Activated CD4-positive, alpha-beta T cell treated with anti-CD3 and anti-CD28 coated beads, Interleukin-2, Interleukin-4, amounts not matched to agents 100 ng/mL and 50 ng/mL, durations not matched to agents 16 hours and 8 hours (primary cell): Measurements from ENCODE around the gene SDHC.
"Not testable (repeated sequence)": the region's sequence is repeated elsewhere in the genome, so short reads cannot be mapped to it uniquely, and the experiment has no call there.

Experiments used
- DNase-seq: peaks from one replicate; pipeline ENCODE4 v3.0.0-alpha.2; 2020; ENCODE audit warnings: low spot score

Gene SDHC

GRCh38 chr1:161311595-161312181 is 2.5 kb upstream of the SDHC start:
- no peak for DNase-seq

- no peak for DNase-seq
These were observed 504 bp upstream of the SDHC start for GRCh38 chr1:161313554-161314200.

GRCh38 chr1:161315841-161316674 is 1.9 kb downstream of the SDHC start:
- not testable (repeated sequence) for DNase-seq

- no peak for DNase-seq
These were observed 9.8 kb downstream of the SDHC start for GRCh38 chr1:161324020-161324419.

- no peak for DNase-seq
These were observed 16.2 kb downstream of the SDHC start for GRCh38 chr1:161330346-161330745.

GRCh38 chr1:161333166-161333565 is 19.0 kb downstream of the SDHC start:
- DNase-seq, result no peak

GRCh38 chr1:161335796-161336195 is 21.6 kb downstream of the SDHC start:
- DNase-seq, result no peak

GRCh38 chr1:161342177-161342576 is 28.0 kb downstream of the SDHC start:
- DNase-seq, result no peak

GRCh38 chr1:161342821-161343220 is 28.6 kb downstream of the SDHC start:
- no peak for DNase-seq

- no peak for DNase-seq
These were observed 36.5 kb downstream of the SDHC start for GRCh38 chr1:161350671-161351070.

- DNase-seq, result peak; percentile 34
These were observed 37.3 kb downstream of the SDHC start for GRCh38 chr1:161351482-161351881.

GRCh38 chr1:161357073-161357472 is 42.9 kb downstream of the SDHC start:
- DNase-seq, result no peak

GRCh38 chr1:161359291-161359690 is 45.1 kb downstream of the SDHC start:
- no peak for DNase-seq

GRCh38 chr1:161364332-161364731 is 50.2 kb downstream of the SDHC start:
- DNase-seq, result no peak

- no peak for DNase-seq
These were observed 51.0 kb downstream of the SDHC start for GRCh38 chr1:161365207-161365606.

- peak; percentile 64 for DNase-seq
These were observed 53.7 kb downstream of the SDHC start, which contains the start of gene CFAP126 for GRCh38 chr1:161367684-161368400. TSS of gene CFAP126 (minus strand) at chr1:161367876. CDS start at chr1:161367868, 8 bp downstream.

GRCh38 chr1:161373442-161373841 is 59.3 kb downstream of the SDHC start:
- DNase-seq, result no peak

- no peak for DNase-seq
These were observed 60.2 kb downstream of the SDHC start for GRCh38 chr1:161374373-161374772.

- DNase-seq, result no peak
These were observed 63.8 kb downstream of the SDHC start for GRCh38 chr1:161378014-161378413.

- DNase-seq, result no peak
These were observed 64.9 kb downstream of the SDHC start for GRCh38 chr1:161379071-161379470.

GRCh38 chr1:161381707-161382106 is 67.5 kb downstream of the SDHC start:
- DNase-seq, result no peak
